Effector memory CD4-positive, alpha-beta T cell (primary cell): ENCODE measurements around the gene PPM1L.

Experiments used
- DNase-seq, 3 donors: peaks; one replicate each; pipeline ENCODE4 v3.0.0-alpha.2; 2020
- H3K27ac ChIP-seq: 2 replicates; pipeline ENCODE4 v1.7.0; 2013; ENCODE audit warnings: mild to moderate bottlenecking, low read length, moderate library complexity; ENCODE audit not compliant: insufficient read depth, poor library complexity, severe bottlenecking
- H3K27me3 ChIP-seq: replicated peaks from 2 replicates; pipeline ENCODE4 v1.7.0; 2013; ENCODE audit warnings: mild to moderate bottlenecking, low read length; ENCODE audit not compliant: insufficient read depth, control insufficient read depth, poor library complexity, severe bottlenecking
- H3K36me3 ChIP-seq: 2 replicates; pipeline ENCODE4 v1.7.0; 2013; ENCODE audit warnings: mild to moderate bottlenecking, low read length, moderate library complexity; ENCODE audit not compliant: control insufficient read depth, insufficient read depth
- H3K4me1 ChIP-seq: 2 replicates; pipeline ENCODE4 v1.7.0; 2013; ENCODE audit warnings: low read length, mild to moderate bottlenecking; ENCODE audit not compliant: control insufficient read depth, insufficient read depth, poor library complexity, severe bottlenecking
- H3K4me3 ChIP-seq: 2 replicates; pipeline ENCODE4 v1.7.0; 2013; ENCODE audit warnings: low read length, low read depth, mild to moderate bottlenecking; ENCODE audit not compliant: insufficient read depth, poor library complexity, severe bottlenecking
- H3K9me3 ChIP-seq: 2 replicates; pipeline ENCODE4 v1.7.0; 2013; ENCODE audit warnings: mild to moderate bottlenecking, low read length, moderate library complexity; ENCODE audit not compliant: control insufficient read depth

PPM1L gene

DNA sequence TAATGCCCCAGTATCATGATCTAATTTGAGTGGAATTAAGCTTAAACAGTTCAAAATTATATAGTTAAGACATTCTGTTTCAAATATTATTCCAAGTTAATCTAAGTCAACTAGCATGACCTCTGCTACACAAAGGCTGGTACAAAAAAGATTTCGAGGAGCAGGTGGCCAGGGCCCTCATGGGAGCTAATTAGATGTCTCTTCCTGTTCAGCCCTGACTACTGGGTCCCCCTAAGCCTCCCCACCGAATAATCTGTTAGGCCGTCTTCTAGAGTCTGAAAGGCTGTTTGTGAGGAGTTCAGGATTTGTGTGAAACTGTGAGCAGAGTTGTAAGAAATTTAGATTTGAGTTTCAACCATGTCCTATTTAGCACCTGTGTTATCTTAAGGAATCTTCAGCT lies 75.4 kb downstream of the PPM1L start:
- Histone ChIP-seq H3K9me3 (no peaks in the 10 kb centered on the region), H3K4me1 (no peaks in the 10 kb centered on the region), H3K27me3 (no peaks in the 10 kb centered on the region), H3K27ac (no peak overlapping the region), H3K36me3 (no peaks in the 10 kb centered on the region), H3K4me3 (no peak overlapping the region)
- DNase-seq: no peak

DNA sequence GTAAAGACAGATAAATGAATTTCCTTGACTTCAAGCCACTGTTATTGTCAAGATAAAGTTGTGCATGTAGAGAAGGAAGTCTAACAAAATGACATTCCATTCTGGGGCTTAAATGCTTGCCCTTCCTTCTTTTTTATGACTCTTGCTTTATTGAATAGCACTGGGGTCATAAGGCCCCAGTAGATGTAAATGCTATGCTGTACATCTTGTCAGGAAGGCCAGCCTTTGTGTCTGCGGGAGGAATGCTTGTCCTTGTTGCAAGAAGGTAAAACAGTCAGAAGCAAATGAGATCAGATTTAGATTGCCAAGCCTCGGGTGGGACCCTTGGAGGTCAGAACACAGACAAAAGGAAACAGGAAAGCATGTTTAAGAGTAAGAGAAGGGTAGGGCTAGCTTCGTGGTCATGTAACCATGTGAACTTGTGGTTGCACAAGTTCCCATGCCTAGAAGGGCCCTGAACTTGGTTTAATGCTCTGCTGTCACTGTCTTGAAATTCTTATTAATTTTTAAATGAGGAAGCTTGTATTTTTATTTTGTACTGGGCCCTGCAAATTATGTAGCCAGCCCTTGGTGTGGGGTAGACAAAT lies 81.5 kb downstream of the PPM1L start:
- no peaks in the 10 kb centered on the region for H3K9me3 ChIP-seq
- DNase-seq: no peak
- H3K4me3 ChIP-seq: no peak overlapping the region
- no peaks in the 10 kb centered on the region for H3K36me3 ChIP-seq
- no peak overlapping the region for H3K27ac ChIP-seq
- no peaks in the 10 kb centered on the region for H3K4me1 ChIP-seq
- no peaks in the 10 kb centered on the region for H3K27me3 ChIP-seq

DNA sequence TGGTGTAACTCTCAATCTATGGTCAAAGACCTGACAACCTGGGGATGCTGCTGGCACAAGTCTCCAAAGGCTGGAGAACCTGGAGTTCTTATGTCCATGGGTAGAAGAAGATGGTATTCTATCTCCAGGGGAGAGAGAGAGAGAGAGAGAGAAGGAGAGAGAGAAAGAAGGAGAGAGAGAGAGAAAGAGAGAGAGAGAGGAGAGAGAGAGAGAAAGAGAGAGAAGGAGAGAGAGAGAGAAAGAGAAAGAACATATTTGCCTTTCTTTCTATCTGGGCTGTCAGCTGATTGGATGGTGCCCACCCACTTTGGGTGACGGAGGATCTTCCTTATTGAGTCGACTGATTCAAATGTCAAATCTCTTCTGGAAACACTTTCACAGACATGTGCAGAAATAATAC lies 84.6 kb downstream of the PPM1L start:
- Histone ChIP-seq H3K36me3 (no peaks in the 10 kb centered on the region), H3K4me3 (no peak overlapping the region), H3K27me3 (no peaks in the 10 kb centered on the region), H3K27ac (no peak overlapping the region), H3K4me1 (no peaks in the 10 kb centered on the region), H3K9me3 (no peaks in the 10 kb centered on the region)
- no peak for DNase-seq

DNA sequence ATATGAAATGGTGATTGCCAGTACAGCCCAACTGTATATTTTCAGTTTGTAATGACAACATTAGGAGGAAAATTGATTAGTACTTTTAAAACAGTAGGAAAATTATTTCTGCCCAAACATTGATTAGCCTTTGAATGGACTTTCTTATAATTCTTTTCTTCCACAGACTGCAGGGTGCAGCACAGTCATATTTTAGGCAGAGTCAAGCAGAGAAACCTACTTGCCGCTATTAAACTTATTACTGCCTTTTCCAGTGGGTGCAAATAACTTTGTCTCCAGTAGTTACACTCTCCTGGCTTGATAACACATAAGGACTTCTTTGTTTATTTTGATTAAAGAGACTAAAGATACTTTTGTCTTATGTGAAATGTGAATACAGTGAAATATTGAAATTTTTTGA lies 85.4 kb downstream of the PPM1L start:
- Histone ChIP-seq H3K27me3 (no peaks in the 10 kb centered on the region), H3K36me3 (no peaks in the 10 kb centered on the region), H3K4me3 (no peak overlapping the region), H3K27ac (no peak overlapping the region), H3K9me3 (no peaks in the 10 kb centered on the region), H3K4me1 (no peaks in the 10 kb centered on the region)
- no peak for DNase-seq

DNA sequence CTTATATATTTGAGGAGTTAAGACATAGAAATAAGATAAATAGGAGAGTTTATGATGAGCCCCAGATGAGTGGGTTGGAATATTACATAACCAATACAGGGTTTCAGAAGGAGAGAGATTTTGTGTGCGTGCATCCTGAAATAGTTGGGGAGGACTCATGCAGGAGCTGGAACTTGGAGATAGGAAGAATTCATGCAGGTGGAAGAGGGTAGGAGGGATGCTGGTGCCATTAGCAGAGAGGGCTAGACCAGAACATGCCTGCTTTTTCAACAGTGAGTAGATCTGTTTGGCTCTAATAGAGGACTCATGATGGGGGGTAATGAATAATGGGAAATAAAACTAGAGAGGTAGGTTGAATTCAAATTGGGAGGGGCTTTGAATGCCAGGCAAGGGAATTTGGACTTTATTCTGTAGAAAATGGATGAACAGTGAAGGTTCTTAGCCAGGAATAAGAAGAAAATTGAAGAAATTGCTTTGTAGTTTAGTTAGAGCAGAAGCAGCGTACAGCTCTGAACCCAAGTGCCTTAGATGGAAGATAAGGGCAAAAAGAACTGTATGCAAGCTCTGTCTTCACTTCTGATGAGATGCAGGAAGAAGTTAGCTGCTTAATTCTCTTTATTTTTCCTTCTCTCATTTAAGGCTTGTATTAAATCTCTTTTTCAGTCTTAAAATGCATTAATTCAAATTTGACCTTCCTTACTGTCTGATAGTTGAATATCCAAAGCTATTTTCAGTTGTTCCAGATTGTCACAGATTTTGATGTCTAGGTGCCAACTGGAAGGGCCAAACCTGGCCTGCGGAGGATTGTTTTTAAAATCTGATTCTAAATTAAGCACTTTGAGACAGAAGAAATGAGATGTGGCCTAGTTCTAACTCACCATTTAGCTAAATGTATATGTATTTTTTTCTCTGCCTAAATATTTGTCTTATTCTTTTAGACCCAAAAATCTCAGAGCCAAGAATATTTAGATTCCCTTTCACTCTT lies 86.3 kb downstream of the PPM1L start:
- Histone ChIP-seq H3K27me3 (no peaks in the 10 kb centered on the region), H3K36me3 (no peaks in the 10 kb centered on the region), H3K4me1 (no peaks in the 10 kb centered on the region), H3K9me3 (no peaks in the 10 kb centered on the region), H3K4me3 (no peak overlapping the region), H3K27ac (no peak overlapping the region)
- DNase-seq: no peak

DNA sequence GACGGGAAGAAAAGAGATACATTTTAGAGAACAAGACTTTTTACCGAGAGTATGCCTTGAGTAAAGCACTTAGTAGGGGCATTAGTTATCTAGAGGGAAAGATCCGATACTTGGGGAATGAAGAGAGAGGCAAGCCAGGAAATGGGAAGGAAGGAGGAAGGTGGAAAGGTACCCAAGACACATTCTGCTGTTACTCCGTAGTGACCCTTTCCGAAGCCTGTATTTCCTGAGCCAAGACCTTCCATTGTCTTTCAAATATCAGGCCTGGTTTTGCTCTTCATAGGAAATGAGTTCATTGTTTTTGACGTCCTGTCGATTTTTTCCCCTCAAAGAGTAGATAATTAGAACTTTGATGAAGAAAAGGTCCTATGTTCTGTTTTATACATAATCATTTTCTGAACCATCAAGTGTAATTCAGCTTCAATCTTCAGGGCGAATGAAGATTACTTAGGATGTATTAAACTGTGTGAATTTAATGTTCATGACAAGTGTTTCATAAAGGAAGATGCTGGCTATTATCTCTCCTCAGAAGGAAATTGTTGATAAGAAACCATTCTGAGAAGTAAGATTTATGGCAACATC lies 95.7 kb downstream of the PPM1L start:
- H3K4me1 ChIP-seq: no peaks in the 10 kb centered on the region
- H3K27ac ChIP-seq: no peak overlapping the region
- no peaks in the 10 kb centered on the region for H3K9me3 ChIP-seq
- no peaks in the 10 kb centered on the region for H3K36me3 ChIP-seq
- no peak for DNase-seq
- H3K27me3 ChIP-seq: no peaks in the 10 kb centered on the region
- no peak overlapping the region for H3K4me3 ChIP-seq

DNA sequence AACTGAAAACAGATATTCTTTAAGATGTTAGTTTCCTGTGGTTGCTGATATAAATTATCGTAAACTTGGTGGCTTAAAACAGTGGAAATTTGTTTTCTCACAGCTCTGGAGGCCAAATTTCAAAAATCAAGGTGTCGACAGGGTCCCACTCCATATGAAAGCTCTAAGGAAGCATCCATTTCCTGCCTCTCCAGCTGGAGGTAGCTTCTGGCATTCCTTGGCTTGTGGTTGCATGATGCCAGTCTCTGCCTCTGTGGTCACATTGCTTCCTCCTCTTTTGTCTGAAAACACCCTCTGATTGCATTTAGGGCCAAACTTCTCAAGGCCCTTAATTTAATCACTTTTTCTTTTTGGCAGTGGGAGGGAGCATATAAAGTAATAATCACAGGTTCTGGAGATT lies 96.8 kb downstream of the PPM1L start:
- Histone ChIP-seq H3K36me3 (no peaks in the 10 kb centered on the region), H3K4me3 (no peak overlapping the region), H3K9me3 (no peaks in the 10 kb centered on the region), H3K27me3 (no peaks in the 10 kb centered on the region), H3K4me1 (no peaks in the 10 kb centered on the region), H3K27ac (no peak overlapping the region)
- no peak for DNase-seq

DNA sequence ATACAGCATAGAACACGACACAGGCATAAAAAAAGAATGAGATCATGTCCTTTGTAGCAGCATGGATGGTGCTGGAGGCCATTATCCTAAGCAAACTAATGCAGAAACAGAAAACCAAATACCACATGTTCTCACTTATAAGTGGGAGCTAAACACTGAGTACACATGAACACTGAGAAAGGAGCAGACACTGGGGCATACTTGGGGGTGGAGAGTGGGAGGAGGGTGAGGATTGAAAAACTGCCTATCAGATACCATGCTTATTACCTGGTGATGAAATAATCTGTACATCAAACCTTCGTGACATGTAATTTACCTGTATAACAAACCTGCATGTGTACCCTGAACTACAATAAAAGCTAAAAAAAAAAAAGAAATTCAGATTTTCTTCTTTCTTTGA lies 100.4 kb downstream of the PPM1L start:
- no peaks in the 10 kb centered on the region for H3K9me3 ChIP-seq
- H3K4me3 ChIP-seq: no peak overlapping the region
- no peaks in the 10 kb centered on the region for H3K4me1 ChIP-seq
- no peak for DNase-seq
- no peaks in the 10 kb centered on the region for H3K36me3 ChIP-seq
- no peak overlapping the region for H3K27ac ChIP-seq
- H3K27me3 ChIP-seq: no peaks in the 10 kb centered on the region

DNA sequence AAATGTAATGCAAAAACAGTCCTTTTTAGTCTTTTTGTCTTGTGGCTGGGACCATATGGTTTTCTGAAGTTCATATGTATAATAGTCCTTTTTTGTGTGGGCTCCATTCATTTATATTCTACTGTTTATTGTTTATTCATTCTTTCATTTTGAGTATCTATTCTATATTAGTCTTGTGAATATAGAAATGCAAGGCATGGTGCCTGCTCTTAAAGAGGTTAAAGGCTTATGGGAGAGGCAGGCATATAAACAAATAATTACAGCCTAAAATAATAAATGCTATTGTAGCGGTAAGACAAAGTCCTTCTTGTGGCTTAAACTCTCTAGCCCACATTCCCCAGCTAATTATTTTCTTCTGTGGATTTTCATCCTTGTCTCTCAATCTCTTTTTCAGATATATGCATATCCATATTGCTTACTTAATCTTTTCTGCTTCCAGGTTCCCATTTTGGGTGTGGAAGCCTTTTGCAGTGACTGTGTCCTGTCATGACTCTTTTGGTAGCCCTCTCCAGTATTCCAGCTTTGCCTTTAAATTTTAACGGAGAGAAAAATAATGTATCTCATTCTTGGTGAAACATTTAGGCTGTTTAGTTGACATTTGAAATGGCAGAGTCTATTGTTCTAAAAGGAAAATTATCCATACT lies 101.6 kb downstream of the PPM1L start:
- no peak for DNase-seq
- no peaks in the 10 kb centered on the region for H3K36me3 ChIP-seq
- no peak overlapping the region for H3K4me3 ChIP-seq
- H3K27ac ChIP-seq: no peak overlapping the region
- no peaks in the 10 kb centered on the region for H3K9me3 ChIP-seq
- no peaks in the 10 kb centered on the region for H3K4me1 ChIP-seq
- no peaks in the 10 kb centered on the region for H3K27me3 ChIP-seq

DNA sequence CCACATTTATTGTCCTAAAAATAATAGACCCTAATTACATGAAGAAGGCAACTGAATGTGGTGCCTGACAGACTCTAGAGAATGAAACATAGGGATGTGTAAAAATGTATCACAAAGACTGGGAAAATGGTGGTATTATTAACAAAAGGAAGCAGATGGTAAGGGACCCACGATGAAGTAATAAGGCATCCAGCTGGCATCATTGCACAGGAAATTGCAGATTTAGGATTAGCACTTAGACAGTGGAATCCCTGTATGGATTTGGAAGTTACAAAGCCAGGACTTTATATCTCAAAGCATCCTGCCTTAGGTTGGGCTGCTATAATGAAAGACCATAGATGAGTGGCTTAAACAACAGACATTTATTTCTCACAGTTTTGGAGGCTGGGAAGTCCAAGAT lies 104.3 kb downstream of the PPM1L start:
- H3K4me1 ChIP-seq: no peaks in the 10 kb centered on the region
- H3K27me3 ChIP-seq: no peaks in the 10 kb centered on the region
- no peak overlapping the region for H3K27ac ChIP-seq
- no peaks in the 10 kb centered on the region for H3K9me3 ChIP-seq
- no peak for DNase-seq
- no peaks in the 10 kb centered on the region for H3K36me3 ChIP-seq
- no peak overlapping the region for H3K4me3 ChIP-seq
